Osteocyte (in vitro differentiated cells): ENCODE data around the gene DLGAP4. TPM values are rescaled to one million over a fixed set of nuclear protein-coding genes. Genes with fewer than 3 reads are reported as not detected.

Source experiments
- DNase-seq: peaks from one replicate; pipeline ENCODE4 v3.0.0; 2021; ENCODE audit warnings: mixed read lengths; ENCODE audit not compliant: unreplicated experiment; ENCODE audit errors: extremely low spot score
- H3K27ac Mint-ChIP-seq: one replicate; pipeline ENCODE4 v1.8.0; 2021; ENCODE audit warnings: mild to moderate bottlenecking, mixed read lengths; ENCODE audit not compliant: unreplicated experiment
- H3K27me3 Mint-ChIP-seq: one replicate; pipeline ENCODE4 v1.8.0; 2021; ENCODE audit warnings: mixed read lengths; ENCODE audit not compliant: unreplicated experiment
- H3K36me3 Mint-ChIP-seq: one replicate; pipeline ENCODE4 v1.8.0; 2021; ENCODE audit warnings: mixed read lengths; ENCODE audit not compliant: unreplicated experiment
- H3K4me1 Mint-ChIP-seq: one replicate; pipeline ENCODE4 v1.8.0; 2021; ENCODE audit warnings: mixed read lengths; ENCODE audit not compliant: unreplicated experiment
- H3K4me3 Mint-ChIP-seq: one replicate; pipeline ENCODE4 v1.8.0; 2021; ENCODE audit warnings: mild to moderate bottlenecking, moderate library complexity, mixed read lengths; ENCODE audit not compliant: unreplicated experiment
- H3K9me3 Mint-ChIP-seq: one replicate; pipeline ENCODE4 v1.8.0; 2021; ENCODE audit warnings: mixed read lengths; ENCODE audit not compliant: unreplicated experiment
- CTCF ChIP-seq: fragments of 200-600 bp; sonication (generic); IDR thresholded peaks from 2 replicates; pipeline ENCODE4 v1.5.0; 2021; ENCODE audit warnings: antibody characterized with exemption, mild to moderate bottlenecking, moderate library complexity
- total RNA-seq: library from RNA; stranded (reverse); gene quantifications from 2 replicates; pipeline ENCODE4 v1.2.1, GENCODE V29; 2021

DLGAP4 gene
- total RNA-seq, 1 donor from 2014 or later = 134 TPM

DNA sequence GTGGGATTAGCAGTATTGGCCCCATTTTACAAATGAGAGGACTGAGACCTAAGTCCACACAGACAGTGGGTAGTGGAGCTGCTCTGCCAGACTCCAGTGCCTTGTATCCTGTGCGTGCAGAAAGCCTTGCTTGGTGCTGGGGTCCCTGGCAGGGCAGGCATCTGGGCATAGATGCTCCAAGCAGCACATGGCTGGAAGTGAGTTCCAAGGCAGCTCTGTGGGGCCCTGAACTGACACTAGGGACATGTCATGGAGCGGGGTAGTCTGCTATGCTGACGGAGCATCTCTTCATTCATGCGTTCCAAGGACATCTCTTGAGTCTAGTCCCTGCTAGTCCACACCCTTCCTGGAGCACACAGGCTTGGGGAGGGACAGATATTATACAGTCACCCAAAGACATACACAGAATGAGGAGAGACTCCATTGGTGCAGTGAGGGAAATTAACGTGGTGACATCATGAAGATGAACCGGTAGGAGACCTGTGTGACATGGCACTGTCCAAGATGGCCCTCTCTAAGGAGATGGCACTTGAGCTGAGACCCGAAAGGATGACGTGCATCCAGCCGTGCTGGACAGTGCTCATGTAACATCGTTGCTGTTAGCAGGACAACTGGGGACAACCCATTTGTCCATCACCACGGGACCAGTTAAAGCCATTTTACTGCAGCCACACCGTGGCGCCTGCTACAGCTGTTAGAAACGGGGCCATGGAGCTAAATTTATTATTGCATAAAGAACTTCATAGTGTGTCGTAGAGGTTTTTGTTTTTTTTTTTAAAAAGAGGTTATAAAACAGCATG, 65.1 kb downstream of the DLGAP4 start:
- H3K9me3 Mint-ChIP-seq = no peaks in the 10 kb centered on the region
- TF ChIP-seq CTCF = no peak
- DNase-seq = no peak
- H3K36me3 Mint-ChIP-seq = no peaks in the 10 kb centered on the region
- H3K27me3 Mint-ChIP-seq = peaks cover 34% of the 10 kb centered on the region
- no peak overlapping the region for H3K4me3 Mint-ChIP-seq
- H3K4me1 Mint-ChIP-seq = no peaks in the 10 kb centered on the region
- H3K27ac Mint-ChIP-seq = no peak overlapping the region

GRCh38 chr20:36372666-36373065, 66.5 kb downstream of the DLGAP4 start:
- no peak overlapping the region for H3K27ac Mint-ChIP-seq
- no peak overlapping the region for H3K4me3 Mint-ChIP-seq
- H3K36me3 Mint-ChIP-seq = no peaks in the 10 kb centered on the region
- peaks cover 38% of the 10 kb centered on the region for H3K27me3 Mint-ChIP-seq
- no peak for TF ChIP-seq CTCF
- no peak for DNase-seq
- H3K9me3 Mint-ChIP-seq = no peaks in the 10 kb centered on the region
- no peaks in the 10 kb centered on the region for H3K4me1 Mint-ChIP-seq

DNA sequence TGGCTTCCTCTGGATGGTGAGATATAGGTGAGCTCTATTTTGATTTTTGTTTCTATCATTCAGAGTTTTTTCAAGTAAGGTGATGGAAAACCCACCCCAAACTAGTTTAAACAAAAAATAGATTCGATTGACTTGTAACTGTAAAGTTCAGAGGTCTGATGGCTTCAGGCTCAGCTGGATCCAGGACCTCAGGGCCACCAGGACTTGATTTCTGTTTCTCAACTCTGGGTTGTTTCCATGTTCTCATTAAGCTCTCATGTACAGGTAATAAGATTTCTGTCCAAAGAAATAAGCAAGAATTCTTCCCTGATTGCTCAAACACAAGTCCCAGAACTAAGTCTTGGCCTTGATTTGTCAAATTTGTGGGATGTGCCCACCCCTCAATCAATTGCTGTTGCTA, 67.0 kb downstream of the DLGAP4 start:
- H3K27me3 Mint-ChIP-seq = peaks cover 34% of the 10 kb centered on the region
- TF ChIP-seq CTCF = no peak
- H3K9me3 Mint-ChIP-seq = no peaks in the 10 kb centered on the region
- no peaks in the 10 kb centered on the region for H3K36me3 Mint-ChIP-seq
- no peaks in the 10 kb centered on the region for H3K4me1 Mint-ChIP-seq
- no peak for DNase-seq
- no peak overlapping the region for H3K27ac Mint-ChIP-seq
- H3K4me3 Mint-ChIP-seq = no peak overlapping the region

- no peak for TF ChIP-seq CTCF
- no peaks in the 10 kb centered on the region for H3K4me1 Mint-ChIP-seq
- DNase-seq = no peak
- no peak overlapping the region for H3K27ac Mint-ChIP-seq
- H3K27me3 Mint-ChIP-seq = peaks cover 38% of the 10 kb centered on the region
- no peaks in the 10 kb centered on the region for H3K36me3 Mint-ChIP-seq
- H3K4me3 Mint-ChIP-seq = no peak overlapping the region
- H3K9me3 Mint-ChIP-seq = no peaks in the 10 kb centered on the region
Measured at GRCh38 chr20:36374995-36375394, 68.9 kb downstream of the DLGAP4 start.

- H3K27ac Mint-ChIP-seq = no peak overlapping the region
- H3K27me3 Mint-ChIP-seq = peaks cover 32% of the 10 kb centered on the region
- no peaks in the 10 kb centered on the region for H3K36me3 Mint-ChIP-seq
- no peak for DNase-seq
- H3K9me3 Mint-ChIP-seq = no peaks in the 10 kb centered on the region
- no peaks in the 10 kb centered on the region for H3K4me1 Mint-ChIP-seq
- H3K4me3 Mint-ChIP-seq = no peak overlapping the region
- TF ChIP-seq CTCF = no peak
Measured at GRCh38 chr20:36377348-36378326, 71.5 kb downstream of the DLGAP4 start.
